Gastrocnemius medialis (tissue), 4 donors: ENCODE data around the gene LASP1NB.

Experiments
- POLR2A ChIP-seq, 2 donors: fragments of 450-650 bp; IDR thresholded peaks; one replicate each; pipeline ENCODE4 v1.6.1; 2017; ENCODE audit warnings: antibody characterized with exemption in 2 of 2, mild to moderate bottlenecking in 2 of 2, moderate library complexity in 2 of 2
- TF ChIP-seq, protein P1 (sequence below), 5 experiments: fragments of 450-650 bp in 3 of 5; fragments of 200-600 bp in 2 of 5; sonication (generic) in 2 of 5; IDR thresholded peaks in 4 of 5; conservative IDR thresholded peaks in 1 of 5; 1 replicate in 4 of 5; 2 replicates in 1 of 5; pipeline ENCODE4 v1.5.1; 2016 to 2019; ENCODE audit warnings: antibody characterized with exemption in 5 of 5, mild to moderate bottlenecking in 3 of 5, moderate library complexity in 3 of 5

DNA sequence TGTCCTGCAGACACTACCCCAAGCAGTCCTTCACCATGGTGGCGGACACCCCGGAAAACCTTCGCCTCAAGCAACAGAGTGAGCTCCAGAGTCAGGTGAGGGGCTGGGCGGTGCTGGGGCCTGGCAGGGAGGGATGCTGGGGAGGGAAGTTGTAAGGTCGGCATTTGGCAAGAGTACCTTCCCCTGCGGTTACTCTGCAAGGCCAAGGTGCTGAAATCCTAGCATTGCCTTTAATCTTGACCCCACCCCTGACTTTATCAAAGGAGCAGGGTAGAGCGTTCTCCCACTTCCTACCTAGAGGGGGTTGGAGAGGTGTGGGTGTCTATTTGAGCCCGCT, 35.0 kb upstream of the LASP1NB start:
- TF ChIP-seq, protein P1, sequence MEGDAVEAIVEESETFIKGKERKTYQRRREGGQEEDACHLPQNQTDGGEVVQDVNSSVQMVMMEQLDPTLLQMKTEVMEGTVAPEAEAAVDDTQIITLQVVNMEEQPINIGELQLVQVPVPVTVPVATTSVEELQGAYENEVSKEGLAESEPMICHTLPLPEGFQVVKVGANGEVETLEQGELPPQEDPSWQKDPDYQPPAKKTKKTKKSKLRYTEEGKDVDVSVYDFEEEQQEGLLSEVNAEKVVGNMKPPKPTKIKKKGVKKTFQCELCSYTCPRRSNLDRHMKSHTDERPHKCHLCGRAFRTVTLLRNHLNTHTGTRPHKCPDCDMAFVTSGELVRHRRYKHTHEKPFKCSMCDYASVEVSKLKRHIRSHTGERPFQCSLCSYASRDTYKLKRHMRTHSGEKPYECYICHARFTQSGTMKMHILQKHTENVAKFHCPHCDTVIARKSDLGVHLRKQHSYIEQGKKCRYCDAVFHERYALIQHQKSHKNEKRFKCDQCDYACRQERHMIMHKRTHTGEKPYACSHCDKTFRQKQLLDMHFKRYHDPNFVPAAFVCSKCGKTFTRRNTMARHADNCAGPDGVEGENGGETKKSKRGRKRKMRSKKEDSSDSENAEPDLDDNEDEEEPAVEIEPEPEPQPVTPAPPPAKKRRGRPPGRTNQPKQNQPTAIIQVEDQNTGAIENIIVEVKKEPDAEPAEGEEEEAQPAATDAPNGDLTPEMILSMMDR (IDR thresholded peaks at IDR 0.05 in 4 of 5, conservative IDR thresholded peaks at IDR 0.05 in 1 of 5) = no peak
- no peak for TF ChIP-seq POLR2A (IDR thresholded peaks at IDR 0.05)
